NCI-H748 (cell line): Measurements from ENCODE around the gene COX7A1.

ENCODE experiments used
- DNase-seq: peaks from one replicate; lab custom pipeline; 2025; ENCODE audit not compliant: unreplicated experiment; lab: John Stamatoyannopoulos, UW

The COX7A1 gene

GRCh38 chr19:36113894-36114720, 38.1 kb downstream of the COX7A1 start:
- peak; percentile 86 for DNase-seq

- DNase-seq: no peak
Observed at GRCh38 chr19:36113425-36113824, 38.8 kb downstream of the COX7A1 start.

GRCh38 chr19:36112678-36113077, 39.6 kb downstream of the COX7A1 start:
- DNase-seq: no peak

GRCh38 chr19:36111200-36111539, 41.1 kb downstream of the COX7A1 start:
- no peak for DNase-seq

GRCh38 chr19:36110487-36111199, 41.6 kb downstream of the COX7A1 start, which contains the start of gene OVOL3:
Gene OVOL3 (plus strand): TSS chr19:36111143. CDS start chr19:36111203, 60 bp downstream.
- no peak for DNase-seq

- DNase-seq: no peak
Observed at GRCh38 chr19:36108684-36109083, 43.6 kb downstream of the COX7A1 start.

- DNase-seq: no peak
Observed at GRCh38 chr19:36106991-36107390, 45.3 kb downstream of the COX7A1 start.

GRCh38 chr19:36106441-36106840, 45.8 kb downstream of the COX7A1 start:
- no peak for DNase-seq

GRCh38 chr19:36103842-36104552, 48.2 kb downstream of the COX7A1 start:
- DNase-seq: no peak

- no peak for DNase-seq
Observed at GRCh38 chr19:36103040-36103626, 49.1 kb downstream of the COX7A1 start.

- no peak for DNase-seq
Observed at GRCh38 chr19:36101550-36102327, 50.5 kb downstream of the COX7A1 start.
